ENCODE data around the gene HOMER2.

The HOMER2 gene

DNA sequence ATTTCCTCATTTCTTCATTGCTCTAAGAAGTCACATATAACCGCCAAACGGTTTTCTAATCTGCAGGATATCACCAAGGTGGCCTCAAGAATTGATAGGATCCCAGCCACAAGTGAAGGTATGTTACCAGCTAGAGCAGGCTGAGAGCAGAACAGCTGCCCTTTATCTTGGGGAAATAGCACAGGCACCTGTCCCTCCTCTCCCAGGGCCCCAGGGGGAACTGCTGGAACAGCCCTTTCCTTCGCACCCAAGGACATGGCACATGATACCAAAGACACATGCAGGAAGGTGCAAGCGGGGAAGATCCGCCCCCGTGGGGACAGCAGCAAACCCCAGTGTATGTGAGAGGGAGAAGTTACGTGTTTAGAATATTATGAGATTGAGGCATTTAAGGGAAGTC, 35.3 kb downstream of the HOMER2 start:
- TF ChIP-seq CTCF (IDR thresholded peaks at IDR 0.05): no peak
- DNase-seq: no peak
- peaks cover 14% of the 10 kb centered on the region for H3K4me1 Mint-ChIP-seq
- H3K9me3 Mint-ChIP-seq: no peaks in the 10 kb centered on the region
- no peak overlapping the region for H3K4me3 Mint-ChIP-seq
- no peaks in the 10 kb centered on the region for H3K36me3 Mint-ChIP-seq (ENCODE audit: low read depth)
- H3K27me3 Mint-ChIP-seq (ENCODE audit: low read depth, poor library complexity): peaks cover 5% of the 10 kb centered on the region
- H3K27ac Mint-ChIP-seq: no peak overlapping the region

DNA sequence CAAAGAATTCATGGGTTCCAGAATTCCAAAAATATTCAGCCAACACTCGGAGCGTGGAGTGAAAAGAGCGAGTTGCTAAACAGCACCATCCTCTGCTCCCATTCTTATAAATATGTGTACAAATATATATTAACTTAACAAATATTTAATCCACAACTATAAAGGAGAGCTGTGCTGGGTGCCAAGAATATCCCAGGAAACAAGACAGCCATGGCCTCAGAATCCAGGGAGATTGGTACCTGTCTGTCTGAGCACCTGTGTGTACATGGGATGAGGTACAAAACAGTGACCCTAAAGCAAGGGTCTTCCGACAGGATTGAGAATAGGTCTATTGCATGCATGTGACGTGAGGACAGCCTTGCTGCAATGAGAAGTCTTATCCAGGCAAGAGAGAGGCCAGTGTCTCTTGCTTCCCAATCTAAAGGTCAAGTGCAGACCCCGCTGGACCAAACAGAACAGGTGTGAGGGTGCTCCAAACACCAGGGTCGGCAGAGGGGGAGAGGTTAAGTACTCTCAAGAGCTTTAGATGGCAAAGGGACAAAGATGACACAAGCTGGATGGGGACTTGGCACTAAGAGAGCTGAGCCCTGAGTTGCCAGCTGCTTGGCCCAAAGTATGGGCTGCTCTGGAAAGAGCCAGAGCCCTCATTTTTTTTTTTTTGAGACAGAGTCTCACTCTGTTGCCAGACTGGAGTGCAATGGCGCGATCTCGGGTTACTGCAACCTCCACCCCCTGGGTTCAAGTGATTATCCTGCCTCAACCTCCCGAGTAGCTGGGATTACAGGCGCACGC, 36.2 kb downstream of the HOMER2 start:
- Mint-ChIP-seq H3K4me1 (peaks cover 14% of the 10 kb centered on the region), H3K4me3 (no peak overlapping the region), H3K27ac (no peak overlapping the region), H3K36me3 (ENCODE audit: low read depth) (no peaks in the 10 kb centered on the region), H3K9me3 (no peaks in the 10 kb centered on the region), H3K27me3 (ENCODE audit: low read depth, poor library complexity) (peaks cover 5% of the 10 kb centered on the region)
- DNase-seq: no peak
- TF ChIP-seq CTCF (IDR thresholded peaks at IDR 0.05): no peak

DNA sequence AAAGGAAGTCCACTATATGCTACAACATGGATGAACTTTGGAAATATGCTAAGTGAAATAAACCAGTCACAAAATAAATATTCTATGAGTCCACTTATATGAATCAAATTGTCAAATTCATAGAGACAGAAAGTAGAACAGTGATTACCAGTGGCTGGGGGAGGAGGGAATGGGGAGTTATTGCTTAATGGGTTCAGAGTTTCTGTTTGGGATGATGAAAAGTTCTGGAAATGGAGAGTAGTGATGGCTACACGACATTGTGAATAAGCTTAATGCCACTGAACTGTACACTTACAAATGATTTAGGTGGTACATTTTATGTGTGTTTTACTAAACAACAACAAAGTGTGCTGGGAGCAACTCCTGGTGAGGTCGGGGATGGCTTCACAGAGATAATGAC, 38.1 kb downstream of the HOMER2 start:
- H3K4me3 Mint-ChIP-seq: no peak overlapping the region
- no peak for TF ChIP-seq CTCF (IDR thresholded peaks at IDR 0.05)
- H3K9me3 Mint-ChIP-seq: peaks cover 2% of the 10 kb centered on the region
- H3K27me3 Mint-ChIP-seq (ENCODE audit: low read depth, poor library complexity): peaks cover 5% of the 10 kb centered on the region
- H3K4me1 Mint-ChIP-seq: peaks cover 14% of the 10 kb centered on the region
- H3K27ac Mint-ChIP-seq: no peak overlapping the region
- DNase-seq: no peak
- peaks cover 10% of the 10 kb centered on the region for H3K36me3 Mint-ChIP-seq (ENCODE audit: low read depth)

- no peak for TF ChIP-seq CTCF (IDR thresholded peaks at IDR 0.05)
- Mint-ChIP-seq H3K27ac (no peak overlapping the region), H3K9me3 (peaks cover 29% of the 10 kb centered on the region), H3K27me3 (ENCODE audit: low read depth, poor library complexity) (peaks cover 7% of the 10 kb centered on the region), H3K36me3 (ENCODE audit: low read depth) (peaks cover 28% of the 10 kb centered on the region), H3K4me3 (no peak overlapping the region), H3K4me1 (peaks cover 14% of the 10 kb centered on the region)
- DNase-seq: no peak
Observed at GRCh38 chr15:82911458-82911857, 41.1 kb downstream of the HOMER2 start.

DNA sequence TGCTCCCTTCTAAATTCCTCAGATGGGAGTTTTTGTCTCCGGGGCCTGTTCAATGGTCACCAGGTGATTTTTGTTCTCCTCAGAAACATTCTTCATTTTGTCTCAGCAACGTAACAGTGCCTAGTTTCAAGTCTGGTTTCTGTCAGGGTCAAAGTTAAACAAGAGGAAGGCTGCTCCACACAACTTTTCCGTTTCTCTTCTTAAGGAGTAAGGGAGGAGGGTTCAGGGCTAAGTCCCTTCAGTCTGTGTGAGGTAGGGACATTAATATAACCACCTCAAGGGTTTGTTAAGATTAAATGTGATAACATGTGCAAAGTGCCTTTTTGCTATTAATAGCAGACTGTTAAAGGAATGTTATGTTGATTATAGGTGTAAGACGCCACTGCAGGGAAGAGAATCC, 41.8 kb downstream of the HOMER2 start:
- no peak for TF ChIP-seq CTCF (IDR thresholded peaks at IDR 0.05)
- Mint-ChIP-seq H3K9me3 (peaks cover 29% of the 10 kb centered on the region), H3K4me1 (peaks cover 13% of the 10 kb centered on the region), H3K27me3 (ENCODE audit: low read depth, poor library complexity) (peaks cover 9% of the 10 kb centered on the region), H3K36me3 (ENCODE audit: low read depth) (peaks cover 34% of the 10 kb centered on the region), H3K4me3 (no peak overlapping the region), H3K27ac (no peak overlapping the region)
- DNase-seq: no peak

All from nephron progenitor cell (in vitro differentiated cells).